HEK293 (cell line): ENCODE measurements around the gene PTPRN2.

Experiments used
- CTCF ChIA-PET: fragments of 350-600 bp; formaldehyde crosslinking; extraction: SDS; loops from one replicate; lab custom pipeline; 2021; ENCODE audit warnings: antibody characterized with exemption; lab: Yijun Ruan, JAX
- POLR2A ChIA-PET: fragments of 300-600 bp; formaldehyde crosslinking; extraction: SDS; loops from one replicate; lab custom pipeline; 2020; ENCODE audit warnings: antibody characterized with exemption, inconsistent platforms; lab: Yijun Ruan, JAX
- H3K27ac ChIP-seq: fragments of 200-500 bp; sonication (Bioruptor generic); 2 replicates; pipeline ENCODE4 v1.5.1; 2014; ENCODE audit warnings: low read depth, low read length, control low read depth, inconsistent platforms; ENCODE audit errors: extremely low read depth
- H3K36me3 ChIP-seq, 2 experiments: fragments of 200-500 bp in 1 of 2; sonication (Bioruptor generic) in 1 of 2; 1 replicate in 1 of 2; 2 replicates in 1 of 2; pipeline ENCODE4 v1.5.1; 2014 to 2017; ENCODE audit warnings: inconsistent platforms in 2 of 2, low read length in 2 of 2; ENCODE audit not compliant: control insufficient read depth in 2 of 2, insufficient read depth in 1 of 2
- H3K4me1 ChIP-seq: fragments of 200-500 bp; sonication (Bioruptor generic); 2 replicates; pipeline ENCODE4 v1.5.1; 2014; ENCODE audit warnings: mild to moderate bottlenecking, low read length, inconsistent platforms; ENCODE audit not compliant: control insufficient read depth, insufficient read depth
- H3K4me3 ChIP-seq: 2 replicates; pipeline ENCODE4 v1.5.1; 2011; ENCODE audit warnings: low read depth, mild to moderate bottlenecking, control low read depth, low read length, moderate library complexity
- H3K9me3 ChIP-seq: fragments of 200-500 bp; sonication (Bioruptor generic); 2 replicates; pipeline ENCODE4 v1.5.1; 2014; ENCODE audit warnings: low read depth, low read length, inconsistent platforms; ENCODE audit not compliant: control insufficient read depth, insufficient read depth
- BCL11A ChIP-seq: fragments of 450-650 bp; formaldehyde crosslinking; IDR thresholded peaks from 2 replicates; pipeline ENCODE4 v1.5.1; 2016; ENCODE audit warnings: low read depth, missing biosample characterization, missing genetic modification characterization
- FEZF1 ChIP-seq: fragments of 450-650 bp; formaldehyde crosslinking; IDR thresholded peaks from 2 replicates; pipeline ENCODE4 v1.5.1; 2016; ENCODE audit warnings: missing biosample characterization, missing genetic modification characterization
- GLI4 ChIP-seq: fragments of 450-650 bp; formaldehyde crosslinking; IDR thresholded peaks from 2 replicates; pipeline ENCODE4 v1.5.1; 2016; ENCODE audit warnings: missing biosample characterization, missing genetic modification characterization
- HOXC10 ChIP-seq: sonication (generic); formaldehyde crosslinking; IDR thresholded peaks from 2 replicates; pipeline ENCODE4 v1.8.1; 2023; ENCODE audit warnings: mild to moderate bottlenecking, missing genetic modification reagents
- KLF16 ChIP-seq: fragments of 450-650 bp; formaldehyde crosslinking; IDR thresholded peaks from 2 replicates; pipeline ENCODE4 v1.5.1; 2017; ENCODE audit warnings: missing biosample characterization, missing genetic modification characterization
- ZNF16 ChIP-seq: fragments of 450-650 bp; formaldehyde crosslinking; IDR thresholded peaks from 2 replicates; pipeline ENCODE4 v1.5.1; 2016; ENCODE audit warnings: low read depth, missing biosample characterization, missing genetic modification characterization
- ZNF174 ChIP-seq: fragments of 450-650 bp; formaldehyde crosslinking; IDR thresholded peaks from 2 replicates; pipeline ENCODE4 v1.5.0; 2017; ENCODE audit warnings: missing biosample characterization, mild to moderate bottlenecking, missing genetic modification characterization
- ZNF221 ChIP-seq: fragments of 450-650 bp; formaldehyde crosslinking; IDR thresholded peaks from 2 replicates; pipeline ENCODE4 v1.5.1; 2017; ENCODE audit warnings: missing biosample characterization, missing genetic modification characterization, borderline replicate concordance
- ZNF223 ChIP-seq: fragments of 450-650 bp; formaldehyde crosslinking; IDR thresholded peaks from 2 replicates; pipeline ENCODE4 v1.5.1; 2016; ENCODE audit warnings: missing biosample characterization, missing genetic modification characterization
- ZNF239 ChIP-seq: fragments of 450-650 bp; formaldehyde crosslinking; IDR thresholded peaks from 2 replicates; pipeline ENCODE4 v1.5.1; 2016; ENCODE audit warnings: missing biosample characterization, missing genetic modification characterization
- ZNF311 ChIP-seq: fragments of 450-650 bp; formaldehyde crosslinking; IDR thresholded peaks from 2 replicates; pipeline ENCODE4 v1.5.1; 2017; ENCODE audit warnings: missing biosample characterization, missing genetic modification characterization, borderline replicate concordance
- ZNF335 ChIP-seq: fragments of 450-650 bp; formaldehyde crosslinking; conservative IDR thresholded peaks from 2 replicates; pipeline ENCODE4 v1.5.1; 2016; ENCODE audit warnings: missing biosample characterization, missing genetic modification characterization
- ZNF585B ChIP-seq: fragments of 450-650 bp; formaldehyde crosslinking; IDR thresholded peaks from 2 replicates; pipeline ENCODE4 v1.5.1; 2016; ENCODE audit warnings: missing biosample characterization, missing genetic modification characterization
- ZNF600 ChIP-seq: fragments of 450-650 bp; formaldehyde crosslinking; IDR thresholded peaks from 2 replicates; pipeline ENCODE4 v1.5.1; 2016; ENCODE audit warnings: missing biosample characterization, missing genetic modification characterization
- ZNF624 ChIP-seq: fragments of 450-650 bp; formaldehyde crosslinking; IDR thresholded peaks from 2 replicates; pipeline ENCODE4 v1.5.1; 2017; ENCODE audit warnings: missing biosample characterization, missing genetic modification characterization
- ZNF629 ChIP-seq: fragments of 450-650 bp; formaldehyde crosslinking; IDR thresholded peaks from 2 replicates; pipeline ENCODE4 v1.5.1; 2017; ENCODE audit warnings: missing biosample characterization, missing genetic modification characterization
- ZNF768 ChIP-seq: fragments of 450-650 bp; formaldehyde crosslinking; IDR thresholded peaks from 2 replicates; pipeline ENCODE4 v1.5.1; 2018; ENCODE audit warnings: missing biosample characterization, mild to moderate bottlenecking, missing genetic modification characterization
- ZNF792 ChIP-seq: fragments of 450-650 bp; formaldehyde crosslinking; IDR thresholded peaks from 2 replicates; pipeline ENCODE4 v1.5.1; 2016; ENCODE audit warnings: missing biosample characterization, missing genetic modification characterization
- ZNF843 ChIP-seq: fragments of 450-650 bp; formaldehyde crosslinking; IDR thresholded peaks from 2 replicates; pipeline ENCODE4 v1.5.1; 2016; ENCODE audit warnings: missing biosample characterization, missing genetic modification characterization
- TF ChIP-seq, protein P1 (sequence below): fragments of 450-650 bp; formaldehyde crosslinking; IDR thresholded peaks from 2 replicates; pipeline ENCODE4 v1.5.1; 2017; ENCODE audit warnings: missing biosample characterization, missing genetic modification characterization
- TF ChIP-seq, protein P2 (sequence below): fragments of 450-650 bp; formaldehyde crosslinking; IDR thresholded peaks from 2 replicates; pipeline ENCODE4 v1.5.1; 2016; ENCODE audit warnings: missing biosample characterization, missing genetic modification characterization
- TF ChIP-seq, protein P3 (sequence below): fragments of 450-650 bp; formaldehyde crosslinking; IDR thresholded peaks from 2 replicates; pipeline ENCODE4 v1.5.1; 2016; ENCODE audit warnings: missing biosample characterization, missing genetic modification characterization
- TF ChIP-seq, protein P4 (sequence below): fragments of 450-650 bp; formaldehyde crosslinking; IDR thresholded peaks from 2 replicates; pipeline ENCODE4 v1.5.1; 2016; ENCODE audit warnings: missing biosample characterization, missing genetic modification characterization
- TF ChIP-seq, protein P5 (sequence below): fragments of 450-650 bp; formaldehyde crosslinking; IDR thresholded peaks from 2 replicates; pipeline ENCODE4 v1.5.1; 2017; ENCODE audit warnings: missing biosample characterization, missing genetic modification characterization

The PTPRN2 gene

DNA sequence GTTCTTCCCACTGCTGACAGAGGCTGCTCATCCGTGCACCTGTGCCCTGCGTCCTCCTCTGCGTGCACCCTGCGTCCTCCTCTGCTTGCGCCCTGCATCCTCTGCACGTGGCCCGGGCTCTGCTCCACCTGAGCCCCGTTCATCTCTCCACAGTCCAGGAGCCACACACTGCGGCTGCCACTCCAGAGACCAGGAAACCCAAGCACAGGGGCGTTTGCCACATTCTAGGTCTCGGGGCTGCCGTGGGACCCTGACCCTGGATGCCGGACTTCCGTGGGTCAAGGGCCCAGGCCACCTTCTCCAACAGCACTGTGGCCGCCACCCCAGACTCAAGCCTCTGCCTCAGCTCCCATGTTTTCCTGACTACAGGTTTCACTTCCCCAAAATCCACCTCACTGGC is 460.4 kb downstream of the PTPRN2 start:
- TF ChIP-seq GLI4 (tag by site-specific recombination) (no peak), ZNF600 (tag by site-specific recombination) (no peak), ZNF843 (tag by site-specific recombination) (no peak), ZNF585B (tag by site-specific recombination) (no peak), ZNF221 (tag by site-specific recombination) (no peak), FEZF1 (tag by site-specific recombination) (no peak), KLF16 (tag by site-specific recombination) (no peak), ZNF629 (tag by site-specific recombination) (no peak), ZNF16 (no peak), ZNF768 (no peak), ZNF792 (tag by site-specific recombination) (no peak), HOXC10 (CRISPR knock-in tag) (no peak), ZNF174 (tag by site-specific recombination) (no peak), ZNF311 (no peak), ZNF624 (no peak), ZNF239 (tag by site-specific recombination) (no peak)
- TF ChIP-seq, protein P1, sequence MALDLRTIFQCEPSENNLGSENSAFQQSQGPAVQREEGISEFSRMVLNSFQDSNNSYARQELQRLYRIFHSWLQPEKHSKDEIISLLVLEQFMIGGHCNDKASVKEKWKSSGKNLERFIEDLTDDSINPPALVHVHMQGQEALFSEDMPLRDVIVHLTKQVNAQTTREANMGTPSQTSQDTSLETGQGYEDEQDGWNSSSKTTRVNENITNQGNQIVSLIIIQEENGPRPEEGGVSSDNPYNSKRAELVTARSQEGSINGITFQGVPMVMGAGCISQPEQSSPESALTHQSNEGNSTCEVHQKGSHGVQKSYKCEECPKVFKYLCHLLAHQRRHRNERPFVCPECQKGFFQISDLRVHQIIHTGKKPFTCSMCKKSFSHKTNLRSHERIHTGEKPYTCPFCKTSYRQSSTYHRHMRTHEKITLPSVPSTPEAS = no peak
- TF ChIP-seq, protein P2, sequence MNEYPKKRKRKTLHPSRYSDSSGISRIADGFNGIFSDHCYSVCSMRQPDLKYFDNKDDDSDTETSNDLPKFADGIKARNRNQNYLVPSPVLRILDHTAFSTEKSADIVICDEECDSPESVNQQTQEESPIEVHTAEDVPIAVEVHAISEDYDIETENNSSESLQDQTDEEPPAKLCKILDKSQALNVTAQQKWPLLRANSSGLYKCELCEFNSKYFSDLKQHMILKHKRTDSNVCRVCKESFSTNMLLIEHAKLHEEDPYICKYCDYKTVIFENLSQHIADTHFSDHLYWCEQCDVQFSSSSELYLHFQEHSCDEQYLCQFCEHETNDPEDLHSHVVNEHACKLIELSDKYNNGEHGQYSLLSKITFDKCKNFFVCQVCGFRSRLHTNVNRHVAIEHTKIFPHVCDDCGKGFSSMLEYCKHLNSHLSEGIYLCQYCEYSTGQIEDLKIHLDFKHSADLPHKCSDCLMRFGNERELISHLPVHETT (tag by site-specific recombination) = no peak
- TF ChIP-seq, protein P3, sequence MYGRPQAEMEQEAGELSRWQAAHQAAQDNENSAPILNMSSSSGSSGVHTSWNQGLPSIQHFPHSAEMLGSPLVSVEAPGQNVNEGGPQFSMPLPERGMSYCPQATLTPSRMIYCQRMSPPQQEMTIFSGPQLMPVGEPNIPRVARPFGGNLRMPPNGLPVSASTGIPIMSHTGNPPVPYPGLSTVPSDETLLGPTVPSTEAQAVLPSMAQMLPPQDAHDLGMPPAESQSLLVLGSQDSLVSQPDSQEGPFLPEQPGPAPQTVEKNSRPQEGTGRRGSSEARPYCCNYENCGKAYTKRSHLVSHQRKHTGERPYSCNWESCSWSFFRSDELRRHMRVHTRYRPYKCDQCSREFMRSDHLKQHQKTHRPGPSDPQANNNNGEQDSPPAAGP = no peak
- TF ChIP-seq, protein P4, sequence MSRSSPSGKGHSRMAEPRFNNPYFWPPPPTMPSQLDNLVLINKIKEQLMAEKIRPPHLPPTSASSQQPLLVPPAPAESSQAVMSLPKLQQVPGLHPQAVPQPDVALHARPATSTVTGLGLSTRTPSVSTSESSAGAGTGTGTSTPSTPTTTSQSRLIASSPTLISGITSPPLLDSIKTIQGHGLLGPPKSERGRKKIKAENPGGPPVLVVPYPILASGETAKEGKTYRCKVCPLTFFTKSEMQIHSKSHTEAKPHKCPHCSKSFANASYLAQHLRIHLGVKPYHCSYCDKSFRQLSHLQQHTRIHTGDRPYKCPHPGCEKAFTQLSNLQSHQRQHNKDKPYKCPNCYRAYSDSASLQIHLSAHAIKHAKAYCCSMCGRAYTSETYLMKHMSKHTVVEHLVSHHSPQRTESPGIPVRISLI (tag by site-specific recombination) = no peak
- TF ChIP-seq, all 188 proteins: peak for 0
- Histone ChIP-seq H3K36me3 (no peaks in the 10 kb centered on the region), H3K4me1 (no peaks in the 10 kb centered on the region), H3K9me3 (no peaks in the 10 kb centered on the region), H3K27ac (no peak overlapping the region), H3K4me3 (no peak overlapping the region)
- POLR2A ChIA-PET = no interaction called here
- CTCF ChIA-PET = no interaction called here

DNA sequence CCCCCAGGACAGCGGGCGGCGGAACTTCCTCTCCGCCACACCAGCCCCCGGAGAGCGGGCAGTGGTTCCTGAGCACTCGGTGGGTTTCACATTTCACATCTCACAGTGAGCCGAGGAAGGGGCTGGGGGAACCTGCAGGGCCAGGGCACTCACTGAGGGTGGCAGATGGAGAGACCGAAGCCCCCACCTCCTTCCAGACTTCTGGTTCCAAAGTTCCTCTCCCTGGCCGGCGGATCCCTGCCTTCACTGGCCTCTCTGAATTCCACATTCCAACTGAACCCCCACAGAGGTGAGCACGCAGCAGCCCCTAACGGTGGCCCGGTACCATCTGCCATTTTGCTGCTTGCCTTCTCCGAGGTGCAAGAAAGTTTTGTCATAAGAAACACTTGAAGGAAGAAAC is 461.0 kb downstream of the PTPRN2 start:
- Histone ChIP-seq H3K36me3 (no peaks in the 10 kb centered on the region), H3K27ac (no peak overlapping the region), H3K4me3 (no peak overlapping the region), H3K4me1 (no peaks in the 10 kb centered on the region), H3K9me3 (no peaks in the 10 kb centered on the region)
- ChIA-PET CTCF (no interaction called here), POLR2A (no interaction called here)
- no peak for TF ChIP-seq ZNF223
- TF ChIP-seq ZNF335 (tag by site-specific recombination) = no peak
- TF ChIP-seq, protein P5, sequence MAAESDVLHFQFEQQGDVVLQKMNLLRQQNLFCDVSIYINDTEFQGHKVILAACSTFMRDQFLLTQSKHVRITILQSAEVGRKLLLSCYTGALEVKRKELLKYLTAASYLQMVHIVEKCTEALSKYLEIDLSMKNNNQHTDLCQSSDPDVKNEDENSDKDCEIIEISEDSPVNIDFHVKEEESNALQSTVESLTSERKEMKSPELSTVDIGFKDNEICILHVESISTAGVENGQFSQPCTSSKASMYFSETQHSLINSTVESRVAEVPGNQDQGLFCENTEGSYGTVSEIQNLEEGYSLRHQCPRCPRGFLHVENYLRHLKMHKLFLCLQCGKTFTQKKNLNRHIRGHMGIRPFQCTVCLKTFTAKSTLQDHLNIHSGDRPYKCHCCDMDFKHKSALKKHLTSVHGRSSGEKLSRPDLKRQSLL (tag by site-specific recombination) = no peak
- no peak for TF ChIP-seq BCL11A
